HUES48 (cell line): Measurements from ENCODE around the gene ECHDC1.
A peak's percentile ranks its signal among the peaks of the same experiment; 100 is the strongest.

ENCODE experiments used
- H3K27ac ChIP-seq: one replicate; pipeline ENCODE4 v1.7.0; 2013; ENCODE audit warnings: low read depth, low read length, inconsistent platforms
- H3K27me3 ChIP-seq: 2 replicates; pipeline ENCODE4 v1.6.1; 2013; ENCODE audit warnings: mild to moderate bottlenecking, low read length; ENCODE audit not compliant: control insufficient read depth, insufficient read depth
- H3K36me3 ChIP-seq: 2 replicates; pipeline ENCODE4 v1.6.1; 2013; ENCODE audit warnings: low read length; ENCODE audit not compliant: control insufficient read depth, insufficient read depth
- H3K4me1 ChIP-seq: 2 replicates; pipeline ENCODE4 v1.6.1; 2013; ENCODE audit warnings: mild to moderate bottlenecking, low read length; ENCODE audit not compliant: control insufficient read depth, insufficient read depth
- H3K4me3 ChIP-seq: 2 replicates; pipeline ENCODE4 v1.5.1; 2013; ENCODE audit warnings: mild to moderate bottlenecking, low read depth, low read length
- H3K9ac ChIP-seq: 2 replicates; pipeline ENCODE4 v1.6.1; 2013; ENCODE audit warnings: mild to moderate bottlenecking, low read depth, low read length, moderate library complexity
- H3K9me3 ChIP-seq: 2 replicates; pipeline ENCODE4 v1.6.1; 2013; ENCODE audit warnings: low read length; ENCODE audit not compliant: control insufficient read depth, insufficient read depth

Gene ECHDC1

GRCh38 chr6:127302728-127303660 is 40.4 kb downstream of the ECHDC1 start:
- H3K4me3 ChIP-seq: no peak overlapping the region
- H3K9me3 ChIP-seq: no peaks in the 10 kb centered on the region
- H3K9ac ChIP-seq: no peak overlapping the region
- no peak overlapping the region for H3K27ac ChIP-seq
- H3K4me1 ChIP-seq: peaks cover 10% of the 10 kb centered on the region; the same call in 1 of the 2 replicates
- peaks cover 2% of the 10 kb centered on the region; the same call in 1 of the 2 replicates for H3K36me3 ChIP-seq
- no peaks in the 10 kb centered on the region for H3K27me3 ChIP-seq

GRCh38 chr6:127301199-127301700 is 42.2 kb downstream of the ECHDC1 start:
- Histone ChIP-seq H3K4me1 (peaks cover 10% of the 10 kb centered on the region; the same call in 1 of the 2 replicates), H3K27me3 (no peaks in the 10 kb centered on the region), H3K4me3 (no peak overlapping the region), H3K9ac (no peak overlapping the region), H3K9me3 (no peaks in the 10 kb centered on the region), H3K36me3 (peaks cover 2% of the 10 kb centered on the region), H3K27ac (no peak overlapping the region)

- peaks cover 10% of the 10 kb centered on the region; the same call in 1 of the 2 replicates for H3K4me1 ChIP-seq
- peak overlapping the region; percentile 32 for H3K27ac ChIP-seq
- H3K27me3 ChIP-seq: no peaks in the 10 kb centered on the region
- no peak overlapping the region for H3K4me3 ChIP-seq
- no peak overlapping the region for H3K9ac ChIP-seq
- H3K9me3 ChIP-seq: no peaks in the 10 kb centered on the region
- H3K36me3 ChIP-seq: peaks cover 8% of the 10 kb centered on the region
These were observed 43.0 kb downstream of the ECHDC1 start for GRCh38 chr6:127300411-127300810.

- no peaks in the 10 kb centered on the region for H3K27me3 ChIP-seq
- peaks cover 10% of the 10 kb centered on the region; the same call in 1 of the 2 replicates for H3K4me1 ChIP-seq
- no peak overlapping the region for H3K9ac ChIP-seq
- H3K4me3 ChIP-seq: no peak overlapping the region
- no peaks in the 10 kb centered on the region for H3K9me3 ChIP-seq
- H3K27ac ChIP-seq: no peak overlapping the region
- H3K36me3 ChIP-seq: peaks cover 8% of the 10 kb centered on the region
These were observed 43.7 kb downstream of the ECHDC1 start for GRCh38 chr6:127299522-127300240.

- Histone ChIP-seq H3K9me3 (no peaks in the 10 kb centered on the region), H3K9ac (no peak overlapping the region), H3K36me3 (peaks cover 6% of the 10 kb centered on the region), H3K27me3 (no peaks in the 10 kb centered on the region), H3K4me3 (no peak overlapping the region), H3K27ac (no peak overlapping the region), H3K4me1 (peaks cover 10% of the 10 kb centered on the region; the same call in 1 of the 2 replicates)
These were observed 44.9 kb downstream of the ECHDC1 start for GRCh38 chr6:127298475-127298874.

- Histone ChIP-seq H3K4me1 (peaks cover 10% of the 10 kb centered on the region; the same call in 1 of the 2 replicates), H3K27ac (peak overlapping the region; percentile 30), H3K27me3 (no peaks in the 10 kb centered on the region), H3K36me3 (peaks cover 6% of the 10 kb centered on the region), H3K4me3 (no peak overlapping the region), H3K9me3 (no peaks in the 10 kb centered on the region), H3K9ac (no peak overlapping the region)
These were observed 45.8 kb downstream of the ECHDC1 start for GRCh38 chr6:127297502-127298070.

- Histone ChIP-seq H3K9ac (no peak overlapping the region), H3K27me3 (no peaks in the 10 kb centered on the region), H3K4me1 (peaks cover 23% of the 10 kb centered on the region), H3K27ac (peak overlapping the region; percentile 0), H3K36me3 (peaks cover 37% of the 10 kb centered on the region), H3K9me3 (no peaks in the 10 kb centered on the region), H3K4me3 (no peak overlapping the region)
These were observed 51.9 kb downstream of the ECHDC1 start for GRCh38 chr6:127291495-127291894.

GRCh38 chr6:127290391-127291265 is 52.8 kb downstream of the ECHDC1 start:
- Histone ChIP-seq H3K9ac (no peak overlapping the region), H3K4me3 (no peak overlapping the region), H3K36me3 (peaks cover 40% of the 10 kb centered on the region), H3K27me3 (no peaks in the 10 kb centered on the region), H3K4me1 (peaks cover 23% of the 10 kb centered on the region), H3K27ac (peak overlapping the region; percentile 46), H3K9me3 (no peaks in the 10 kb centered on the region)

GRCh38 chr6:127289934-127290333 is 53.5 kb downstream of the ECHDC1 start:
- no peak overlapping the region for H3K27ac ChIP-seq
- peaks cover 46% of the 10 kb centered on the region for H3K36me3 ChIP-seq
- no peak overlapping the region for H3K9ac ChIP-seq
- H3K27me3 ChIP-seq: no peaks in the 10 kb centered on the region
- no peak overlapping the region for H3K4me3 ChIP-seq
- H3K9me3 ChIP-seq: no peaks in the 10 kb centered on the region
- peaks cover 23% of the 10 kb centered on the region for H3K4me1 ChIP-seq

- Histone ChIP-seq H3K27ac (no peak overlapping the region), H3K27me3 (no peaks in the 10 kb centered on the region), H3K9me3 (no peaks in the 10 kb centered on the region), H3K4me3 (no peak overlapping the region), H3K36me3 (peaks cover 52% of the 10 kb centered on the region), H3K4me1 (peaks cover 23% of the 10 kb centered on the region), H3K9ac (no peak overlapping the region)
These were observed 54.7 kb downstream of the ECHDC1 start for GRCh38 chr6:127288705-127289104.
